Lower leg skin (tissue), 3 donors: ENCODE measurements around the gene HBG2.
"Not testable (repeated sequence)": the region's sequence is repeated elsewhere in the genome, so short reads cannot be mapped to it uniquely, and the experiment has no call there.

ENCODE experiments used
- CTCF ChIP-seq, 3 donors: fragments of 450-650 bp; IDR thresholded peaks; one replicate each; pipeline ENCODE4 v1.5.1; 2016; ENCODE audit warnings: antibody characterized with exemption in 3 of 3, mild to moderate bottlenecking in 3 of 3, moderate library complexity in 2 of 3
- POLR2A ChIP-seq, 2 donors: fragments of 450-650 bp; IDR thresholded peaks; one replicate each; pipeline ENCODE4 v1.6.1; 2016 to 2017; ENCODE audit warnings: antibody characterized with exemption in 2 of 2, mild to moderate bottlenecking in 1 of 2, moderate library complexity in 1 of 2

- TF ChIP-seq CTCF, POLR2A (IDR thresholded peaks at IDR 0.05): not testable (repeated sequence)
Measured at GRCh38 chr11:5254023-5254422, 558 bp downstream of the HBG2 start.
